Liver (tissue), 9 donors: ENCODE results near the gene THAP3. TPM values are rescaled to one million over a fixed set of nuclear protein-coding genes. Genes with fewer than 3 reads are reported as not detected.

Source experiments
- DNase-seq: peaks from one replicate; pipeline ENCODE4 v3.0.0-alpha.2; 2017; ENCODE audit warnings: low spot score
- H3K27ac ChIP-seq, 2 donors: one replicate each; pipeline ENCODE4 v1.7.0; 2013; ENCODE audit warnings: inconsistent platforms in 2 of 2, low read length in 2 of 2, control low read depth in 1 of 2, low read depth in 1 of 2, mild to moderate bottlenecking in 1 of 2
- H3K27me3 ChIP-seq, 4 donors: one replicate each; pipeline versions ENCODE4 v1.6.1 to v1.7.0; 2013; ENCODE audit warnings: low read length in 3 of 4, inconsistent platforms in 1 of 4, mild to moderate bottlenecking in 1 of 4, moderate library complexity in 1 of 4; ENCODE audit not compliant: control insufficient read depth in 4 of 4, insufficient read depth in 4 of 4
- H3K36me3 ChIP-seq, 4 donors: one replicate each; pipeline versions ENCODE4 v1.6.1 to v1.7.0; 2013; ENCODE audit warnings: low read length in 3 of 4, mild to moderate bottlenecking in 3 of 4, low read depth in 1 of 4, moderate library complexity in 1 of 4; ENCODE audit not compliant: control insufficient read depth in 4 of 4, insufficient read depth in 3 of 4
- H3K4me1 ChIP-seq, 4 donors: one replicate each; pipeline versions ENCODE4 v1.6.1 to v1.7.0; 2013; ENCODE audit warnings: low read length in 3 of 4, mild to moderate bottlenecking in 3 of 4, moderate library complexity in 1 of 4; ENCODE audit not compliant: control insufficient read depth in 4 of 4, insufficient read depth in 4 of 4
- H3K4me3 ChIP-seq, 3 donors: one replicate each; pipeline versions ENCODE4 v1.6.1 to v1.7.0; 2013; ENCODE audit warnings: low read length in 3 of 3, control low read depth in 1 of 3, low read depth in 1 of 3, mild to moderate bottlenecking in 1 of 3
- H3K9ac ChIP-seq, 2 donors: one replicate each; pipeline ENCODE4 v1.7.0; 2013; ENCODE audit warnings: low read length in 2 of 2, mild to moderate bottlenecking in 2 of 2, moderate library complexity in 2 of 2, control low read depth in 1 of 2, low read depth in 1 of 2
- H3K9me3 ChIP-seq, 4 donors: one replicate each; pipeline versions ENCODE4 v1.6.1 to v1.7.0; 2013; ENCODE audit warnings: low read length in 3 of 4; ENCODE audit not compliant: control insufficient read depth in 4 of 4
- EGR1 ChIP-seq, 2 donors: IDR thresholded peaks; 2 replicates each; pipeline ENCODE4 v1.6.1; 2016 to 2018; ENCODE audit warnings: antibody characterized with exemption in 2 of 2, low read depth in 2 of 2
- FOXA1 ChIP-seq: IDR thresholded peaks from 2 replicates; pipeline ENCODE4 v1.6.1; 2016; ENCODE audit warnings: antibody characterized with exemption
- GABPA ChIP-seq, 2 donors: IDR thresholded peaks in 1 of 2; conservative IDR thresholded peaks in 1 of 2; 2 replicates each; pipeline ENCODE4 v1.6.1; 2016; ENCODE audit warnings: antibody characterized with exemption in 2 of 2, mild to moderate bottlenecking in 1 of 2, moderate library complexity in 1 of 2
- HNF4G ChIP-seq: IDR thresholded peaks from 2 replicates; pipeline ENCODE4 v1.6.1; 2016; ENCODE audit warnings: antibody characterized with exemption
- JUND ChIP-seq, 2 donors: IDR thresholded peaks; 2 replicates each; pipeline ENCODE4 v1.6.1; 2016; ENCODE audit warnings: antibody characterized with exemption in 2 of 2
- NR2F2 ChIP-seq: IDR thresholded peaks from 2 replicates; pipeline ENCODE4 v1.6.1; 2016; ENCODE audit warnings: antibody characterized with exemption
- RAD21 ChIP-seq, 2 donors: IDR thresholded peaks; 2 replicates each; pipeline ENCODE4 v1.6.1; 2016; ENCODE audit warnings: antibody characterized with exemption in 2 of 2, mild to moderate bottlenecking in 2 of 2
- RXRA ChIP-seq, 2 donors: IDR thresholded peaks; 2 replicates each; pipeline ENCODE4 v1.6.1; 2017 to 2018; ENCODE audit warnings: antibody characterized with exemption in 2 of 2, mild to moderate bottlenecking in 1 of 2
- SP1 ChIP-seq: IDR thresholded peaks from 2 replicates; pipeline ENCODE4 v1.6.1; 2018; ENCODE audit warnings: antibody characterized with exemption, mild to moderate bottlenecking
- TAF1 ChIP-seq: conservative IDR thresholded peaks from 2 replicates; pipeline ENCODE4 v1.6.1; 2016; ENCODE audit warnings: antibody characterized with exemption, mild to moderate bottlenecking
- YY1 ChIP-seq: IDR thresholded peaks from 2 replicates; pipeline ENCODE4 v1.6.1; 2016; ENCODE audit warnings: antibody characterized with exemption, mild to moderate bottlenecking
- WGBS: extraction: QIAGEN DNeasy Blood & Tissue Kit; methylation state at CpG from one replicate; pipeline ENCODE4 v1.1.7; 2013; 5-methylcytosine and 5-hydroxymethylcytosine counted together
- polyA plus RNA-seq, 2 donors: library from polyadenylated mRNA; stranded (reverse) in 1 of 2; unstranded in 1 of 2; fragments of 200-250 nt in 1 of 2; fragments of >200 nt in 1 of 2; fragmentation: Nextera tagmentation in 1 of 2; extraction: Ambion mirVana in 1 of 2; gene quantifications; one replicate each; pipeline versions ENCODE4 v1.2.1 to v1.2.3, GENCODE V29; 2013 to 2015
- total RNA-seq, 2 donors: library from RNA; depleted of rRNA; stranded (reverse); fragments of >200 nt; gene quantifications; one replicate each; pipeline ENCODE4 v1.2.3, GENCODE V29; 2014
- TF ChIP-seq, protein P1 (sequence below): IDR thresholded peaks from 2 replicates; pipeline ENCODE4 v1.6.1; 2016; ENCODE audit warnings: antibody characterized with exemption
- TF ChIP-seq, protein P2 (sequence below): IDR thresholded peaks from 2 replicates; pipeline ENCODE4 v1.6.1; 2016; ENCODE audit warnings: antibody characterized with exemption, mild to moderate bottlenecking
- TF ChIP-seq, protein P3 (sequence below): IDR thresholded peaks from 2 replicates; pipeline ENCODE4 v1.6.1; 2016; ENCODE audit warnings: antibody characterized with exemption
- TF ChIP-seq, protein P4 (sequence below): IDR thresholded peaks from 2 replicates; pipeline ENCODE4 v1.6.1; 2016; ENCODE audit warnings: antibody characterized with exemption
- TF ChIP-seq, protein P5 (sequence below): fragments of 150-350 bp; IDR thresholded peaks from 2 replicates; pipeline ENCODE4 v1.5.1; 2017; ENCODE audit warnings: improper control_type of control experiment, low read depth, low read length; ENCODE audit not compliant: missing input control
- donor health status: healthy.
- donor health status: healthy.
- donor health status: healthy.
- donor health status: healthy.
- donor health status: healthy.

Gene THAP3
- total and polyA plus RNA-seq, 4 donors, result 7.2 to 10.2 (median 8.6) TPM

DNA sequence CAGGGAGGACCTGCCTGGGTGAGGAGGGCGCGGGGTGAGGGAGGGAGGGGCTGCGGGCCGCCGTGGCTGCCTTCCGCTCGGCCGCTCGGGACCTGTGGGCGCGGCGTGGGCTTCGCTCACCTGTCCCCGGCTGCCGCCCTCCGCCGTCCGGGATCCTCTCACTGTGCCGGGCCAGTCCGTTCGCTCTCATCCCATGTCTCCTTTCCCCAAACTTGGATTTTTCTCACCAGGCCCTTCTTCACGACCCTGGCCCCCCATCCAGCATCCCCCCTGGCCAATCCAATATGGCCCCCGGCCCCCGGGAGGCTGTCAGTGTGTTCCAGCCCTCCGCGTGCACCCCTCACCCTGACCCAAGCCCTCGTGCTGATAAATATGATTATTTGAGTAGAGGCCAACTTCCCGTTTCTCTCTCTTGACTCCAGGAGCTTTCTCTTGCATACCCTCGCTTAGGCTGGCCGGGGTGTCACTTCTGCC lies 44.5 kb upstream of the THAP3 start:
- no peak for DNase-seq
- Histone ChIP-seq H3K27ac (peak overlapping the region; percentile 88 to 97), H3K9me3 (no peaks in the 10 kb centered on the region), H3K36me3 (no peaks in the 10 kb centered on the region), H3K4me1 (peaks cover 18 to 50% (median 40%) of the 10 kb centered on the region in 4 donors), H3K9ac (peak overlapping the region; percentile 42 to 72), H3K4me3 (peak overlapping the region; percentile 71 to 89 (median 75)), H3K27me3 (no peaks in the 10 kb centered on the region)
- WGBS, result under 1% methylated on average over 30 of the region's 30 CpGs
- TF ChIP-seq TAF1 (peak; percentile 6), YY1 (peak; percentile 7), NR2F2 (no peak)
- TF ChIP-seq, protein P1, sequence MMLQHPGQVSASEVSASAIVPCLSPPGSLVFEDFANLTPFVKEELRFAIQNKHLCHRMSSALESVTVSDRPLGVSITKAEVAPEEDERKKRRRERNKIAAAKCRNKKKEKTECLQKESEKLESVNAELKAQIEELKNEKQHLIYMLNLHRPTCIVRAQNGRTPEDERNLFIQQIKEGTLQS, result no peak
- TF ChIP-seq, protein P2, sequence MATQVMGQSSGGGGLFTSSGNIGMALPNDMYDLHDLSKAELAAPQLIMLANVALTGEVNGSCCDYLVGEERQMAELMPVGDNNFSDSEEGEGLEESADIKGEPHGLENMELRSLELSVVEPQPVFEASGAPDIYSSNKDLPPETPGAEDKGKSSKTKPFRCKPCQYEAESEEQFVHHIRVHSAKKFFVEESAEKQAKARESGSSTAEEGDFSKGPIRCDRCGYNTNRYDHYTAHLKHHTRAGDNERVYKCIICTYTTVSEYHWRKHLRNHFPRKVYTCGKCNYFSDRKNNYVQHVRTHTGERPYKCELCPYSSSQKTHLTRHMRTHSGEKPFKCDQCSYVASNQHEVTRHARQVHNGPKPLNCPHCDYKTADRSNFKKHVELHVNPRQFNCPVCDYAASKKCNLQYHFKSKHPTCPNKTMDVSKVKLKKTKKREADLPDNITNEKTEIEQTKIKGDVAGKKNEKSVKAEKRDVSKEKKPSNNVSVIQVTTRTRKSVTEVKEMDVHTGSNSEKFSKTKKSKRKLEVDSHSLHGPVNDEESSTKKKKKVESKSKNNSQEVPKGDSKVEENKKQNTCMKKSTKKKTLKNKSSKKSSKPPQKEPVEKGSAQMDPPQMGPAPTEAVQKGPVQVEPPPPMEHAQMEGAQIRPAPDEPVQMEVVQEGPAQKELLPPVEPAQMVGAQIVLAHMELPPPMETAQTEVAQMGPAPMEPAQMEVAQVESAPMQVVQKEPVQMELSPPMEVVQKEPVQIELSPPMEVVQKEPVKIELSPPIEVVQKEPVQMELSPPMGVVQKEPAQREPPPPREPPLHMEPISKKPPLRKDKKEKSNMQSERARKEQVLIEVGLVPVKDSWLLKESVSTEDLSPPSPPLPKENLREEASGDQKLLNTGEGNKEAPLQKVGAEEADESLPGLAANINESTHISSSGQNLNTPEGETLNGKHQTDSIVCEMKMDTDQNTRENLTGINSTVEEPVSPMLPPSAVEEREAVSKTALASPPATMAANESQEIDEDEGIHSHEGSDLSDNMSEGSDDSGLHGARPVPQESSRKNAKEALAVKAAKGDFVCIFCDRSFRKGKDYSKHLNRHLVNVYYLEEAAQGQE, result no peak
- TF ChIP-seq, protein P3, sequence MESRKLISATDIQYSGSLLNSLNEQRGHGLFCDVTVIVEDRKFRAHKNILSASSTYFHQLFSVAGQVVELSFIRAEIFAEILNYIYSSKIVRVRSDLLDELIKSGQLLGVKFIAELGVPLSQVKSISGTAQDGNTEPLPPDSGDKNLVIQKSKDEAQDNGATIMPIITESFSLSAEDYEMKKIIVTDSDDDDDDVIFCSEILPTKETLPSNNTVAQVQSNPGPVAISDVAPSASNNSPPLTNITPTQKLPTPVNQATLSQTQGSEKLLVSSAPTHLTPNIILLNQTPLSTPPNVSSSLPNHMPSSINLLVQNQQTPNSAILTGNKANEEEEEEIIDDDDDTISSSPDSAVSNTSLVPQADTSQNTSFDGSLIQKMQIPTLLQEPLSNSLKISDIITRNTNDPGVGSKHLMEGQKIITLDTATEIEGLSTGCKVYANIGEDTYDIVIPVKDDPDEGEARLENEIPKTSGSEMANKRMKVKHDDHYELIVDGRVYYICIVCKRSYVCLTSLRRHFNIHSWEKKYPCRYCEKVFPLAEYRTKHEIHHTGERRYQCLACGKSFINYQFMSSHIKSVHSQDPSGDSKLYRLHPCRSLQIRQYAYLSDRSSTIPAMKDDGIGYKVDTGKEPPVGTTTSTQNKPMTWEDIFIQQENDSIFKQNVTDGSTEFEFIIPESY, result no peak

DNA sequence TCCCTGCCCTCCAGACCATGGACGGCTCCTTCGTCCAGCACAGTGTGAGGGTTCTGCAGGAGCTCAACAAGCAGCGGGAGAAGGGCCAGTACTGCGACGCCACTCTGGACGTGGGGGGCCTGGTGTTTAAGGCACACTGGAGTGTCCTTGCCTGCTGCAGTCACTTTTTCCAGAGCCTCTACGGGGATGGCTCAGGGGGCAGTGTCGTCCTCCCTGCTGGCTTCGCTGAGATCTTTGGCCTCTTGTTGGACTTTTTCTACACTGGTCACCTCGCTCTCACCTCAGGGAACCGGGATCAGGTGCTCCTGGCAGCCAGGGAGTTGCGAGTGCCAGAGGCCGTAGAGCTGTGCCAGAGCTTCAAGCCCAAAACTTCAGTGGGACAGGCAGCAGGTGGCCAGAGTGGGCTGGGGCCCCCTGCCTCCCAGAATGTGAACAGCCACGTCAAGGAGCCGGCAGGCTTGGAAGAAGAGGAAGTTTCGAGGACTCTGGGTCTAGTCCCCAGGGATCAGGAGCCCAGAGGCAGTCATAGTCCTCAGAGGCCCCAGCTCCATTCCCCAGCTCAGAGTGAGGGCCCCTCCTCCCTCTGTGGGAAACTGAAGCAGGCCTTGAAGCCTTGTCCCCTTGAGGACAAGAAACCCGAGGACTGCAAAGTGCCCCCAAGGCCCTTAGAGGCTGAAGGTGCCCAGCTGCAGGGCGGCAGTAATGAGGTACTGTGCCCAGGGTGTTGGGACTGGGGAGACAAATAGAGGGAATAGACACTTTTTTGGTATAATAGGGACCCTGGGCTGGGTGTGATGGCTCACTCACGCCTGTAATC lies 43.9 kb upstream of the THAP3 start:
- Histone ChIP-seq H3K4me3 (peak overlapping the region; percentile 71 to 89 (median 75)), H3K36me3 (no peaks in the 10 kb centered on the region), H3K27ac (peak overlapping the region; percentile 88 to 97), H3K27me3 (no peaks in the 10 kb centered on the region), H3K9me3 (no peaks in the 10 kb centered on the region), H3K4me1 (peaks cover 18 to 54% (median 40%) of the 10 kb centered on the region in 4 donors), H3K9ac (peak overlapping the region; percentile 42 to 72)
- WGBS, result 21% methylated on average over 19 of the region's 19 CpGs
- no peak for DNase-seq
- TF ChIP-seq HNF4G (no peak), GABPA (IDR thresholded peaks at IDR 0.05 in 1 of 2, conservative IDR thresholded peaks at IDR 0.05 in 1 of 2) (no peak), EGR1 (IDR thresholded peaks at IDR 0.05; ENCODE audit: low read depth in 2 of 2) (no peak), TAF1 (no peak), RXRA (IDR thresholded peaks at IDR 0.05) (peak; percentile 64 to 73), FOXA1 (no peak), SP1 (peak; percentile 36), JUND (IDR thresholded peaks at IDR 0.05) (peak in 1 of 2 donors; percentile 41), RAD21 (IDR thresholded peaks at IDR 0.05) (peak in 1 of 2 donors; percentile 6), NR2F2 (no peak)
- TF ChIP-seq, protein P4, sequence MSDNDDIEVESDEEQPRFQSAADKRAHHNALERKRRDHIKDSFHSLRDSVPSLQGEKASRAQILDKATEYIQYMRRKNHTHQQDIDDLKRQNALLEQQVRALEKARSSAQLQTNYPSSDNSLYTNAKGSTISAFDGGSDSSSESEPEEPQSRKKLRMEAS, result no peak
- TF ChIP-seq, protein P5, sequence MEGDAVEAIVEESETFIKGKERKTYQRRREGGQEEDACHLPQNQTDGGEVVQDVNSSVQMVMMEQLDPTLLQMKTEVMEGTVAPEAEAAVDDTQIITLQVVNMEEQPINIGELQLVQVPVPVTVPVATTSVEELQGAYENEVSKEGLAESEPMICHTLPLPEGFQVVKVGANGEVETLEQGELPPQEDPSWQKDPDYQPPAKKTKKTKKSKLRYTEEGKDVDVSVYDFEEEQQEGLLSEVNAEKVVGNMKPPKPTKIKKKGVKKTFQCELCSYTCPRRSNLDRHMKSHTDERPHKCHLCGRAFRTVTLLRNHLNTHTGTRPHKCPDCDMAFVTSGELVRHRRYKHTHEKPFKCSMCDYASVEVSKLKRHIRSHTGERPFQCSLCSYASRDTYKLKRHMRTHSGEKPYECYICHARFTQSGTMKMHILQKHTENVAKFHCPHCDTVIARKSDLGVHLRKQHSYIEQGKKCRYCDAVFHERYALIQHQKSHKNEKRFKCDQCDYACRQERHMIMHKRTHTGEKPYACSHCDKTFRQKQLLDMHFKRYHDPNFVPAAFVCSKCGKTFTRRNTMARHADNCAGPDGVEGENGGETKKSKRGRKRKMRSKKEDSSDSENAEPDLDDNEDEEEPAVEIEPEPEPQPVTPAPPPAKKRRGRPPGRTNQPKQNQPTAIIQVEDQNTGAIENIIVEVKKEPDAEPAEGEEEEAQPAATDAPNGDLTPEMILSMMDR, result no peak
- TF ChIP-seq, protein P2, result peak; percentile 23
- TF ChIP-seq, protein P3, result no peak
